Chondrocyte (in vitro differentiated cells): ENCODE measurements around the gene LGALS9. TPM values are rescaled to one million over a fixed set of nuclear protein-coding genes. Genes with fewer than 3 reads are reported as not detected.
"Not testable (repeated sequence)": the region's sequence is repeated elsewhere in the genome, so short reads cannot be mapped to it uniquely, and the experiment has no call there.

Experiments
- DNase-seq: peaks from one replicate; pipeline ENCODE4 v3.0.0; 2021; ENCODE audit warnings: mixed read lengths, low spot score
- H3K27ac Mint-ChIP-seq: one replicate; pipeline ENCODE4 v1.8.0; 2021; ENCODE audit warnings: mild to moderate bottlenecking, moderate library complexity, mixed read lengths; ENCODE audit not compliant: unreplicated experiment
- H3K27me3 Mint-ChIP-seq: 2 replicates; pipeline ENCODE4 v1.8.0; 2021; ENCODE audit warnings: low read depth, mixed read lengths
- H3K36me3 Mint-ChIP-seq: 2 replicates; pipeline ENCODE4 v1.8.0; 2021; ENCODE audit warnings: low read depth, mixed read lengths
- H3K4me1 Mint-ChIP-seq: 2 replicates; pipeline ENCODE4 v1.8.0; 2021; ENCODE audit warnings: low read depth, mild to moderate bottlenecking, mixed read lengths
- H3K4me3 Mint-ChIP-seq: one replicate; pipeline ENCODE4 v1.8.0; 2021; ENCODE audit warnings: mild to moderate bottlenecking, moderate library complexity, mixed read lengths; ENCODE audit not compliant: unreplicated experiment
- H3K9me3 Mint-ChIP-seq: 2 replicates; pipeline ENCODE4 v1.8.0; 2021; ENCODE audit warnings: low read depth, mixed read lengths
- CTCF ChIP-seq: fragments of 200-600 bp; sonication (generic); IDR thresholded peaks from 2 replicates; pipeline ENCODE4 v1.5.0; 2021; ENCODE audit warnings: antibody characterized with exemption, mild to moderate bottlenecking, moderate library complexity
- total RNA-seq: library from RNA; stranded (reverse); gene quantifications from 3 replicates; pipeline ENCODE4 v1.2.1, GENCODE V29; 2021

The LGALS9 gene
- total RNA-seq, 1 donor from 2014 or later: 4.3 TPM

- Mint-ChIP-seq H3K36me3 (peaks cover 1% of the 10 kb centered on the region), H3K4me3 (no peak overlapping the region), H3K27me3 (no peaks in the 10 kb centered on the region), H3K27ac (no peak overlapping the region), H3K4me1 (peaks cover 7% of the 10 kb centered on the region), H3K9me3 (no peaks in the 10 kb centered on the region)
- TF ChIP-seq CTCF: no peak
- no peak for DNase-seq
Observed at GRCh38 chr17:27644586-27644985, 13.6 kb downstream of the LGALS9 start.

- H3K4me3 Mint-ChIP-seq, H3K4me1 Mint-ChIP-seq: not testable (repeated sequence)
Observed at GRCh38 chr17:27645621-27646020, 14.6 kb downstream of the LGALS9 start.

GRCh38 chr17:27646232-27646631 is 15.2 kb downstream of the LGALS9 start:
- H3K27ac Mint-ChIP-seq: no peak overlapping the region
- DNase-seq: no peak
- H3K4me1 Mint-ChIP-seq: peaks cover 4% of the 10 kb centered on the region
- no peak for TF ChIP-seq CTCF
- H3K36me3 Mint-ChIP-seq: peaks cover 1% of the 10 kb centered on the region
- H3K9me3 Mint-ChIP-seq: no peaks in the 10 kb centered on the region
- no peaks in the 10 kb centered on the region for H3K27me3 Mint-ChIP-seq
- H3K4me3 Mint-ChIP-seq: no peak overlapping the region

More at GRCh38 chr17:27645621-27646020, 14.6 kb downstream of the LGALS9 start:
- peak; percentile 37 for TF ChIP-seq CTCF
- not testable (repeated sequence) for H3K27ac Mint-ChIP-seq, H3K9me3 Mint-ChIP-seq, H3K36me3 Mint-ChIP-seq, DNase-seq, H3K27me3 Mint-ChIP-seq

- no peak overlapping the region for H3K27ac Mint-ChIP-seq
- no peak for DNase-seq
- no peaks in the 10 kb centered on the region for H3K9me3 Mint-ChIP-seq
- no peak for TF ChIP-seq CTCF
- H3K36me3 Mint-ChIP-seq: peaks cover 1% of the 10 kb centered on the region
- peaks cover 4% of the 10 kb centered on the region for H3K4me1 Mint-ChIP-seq
- H3K4me3 Mint-ChIP-seq: no peak overlapping the region
- peaks cover 2% of the 10 kb centered on the region for H3K27me3 Mint-ChIP-seq
Observed at GRCh38 chr17:27647765-27648164, 16.8 kb downstream of the LGALS9 start.

GRCh38 chr17:27649111-27649571 is 18.2 kb downstream of the LGALS9 start:
- H3K4me1 Mint-ChIP-seq, H3K4me3 Mint-ChIP-seq, H3K27ac Mint-ChIP-seq, H3K36me3 Mint-ChIP-seq, DNase-seq, H3K9me3 Mint-ChIP-seq, H3K27me3 Mint-ChIP-seq: not testable (repeated sequence)

- no peak for TF ChIP-seq CTCF
- no peak for DNase-seq
- H3K36me3 Mint-ChIP-seq: peaks cover 1% of the 10 kb centered on the region
- H3K27me3 Mint-ChIP-seq: peaks cover 5% of the 10 kb centered on the region
- peaks cover 4% of the 10 kb centered on the region for H3K4me1 Mint-ChIP-seq
- H3K9me3 Mint-ChIP-seq: no peaks in the 10 kb centered on the region
- H3K4me3 Mint-ChIP-seq: no peak overlapping the region
- no peak overlapping the region for H3K27ac Mint-ChIP-seq
Observed at GRCh38 chr17:27649929-27650328, 18.9 kb downstream of the LGALS9 start.
